ENCODE measurements around the gene NTRK2.

The NTRK2 gene

DNA sequence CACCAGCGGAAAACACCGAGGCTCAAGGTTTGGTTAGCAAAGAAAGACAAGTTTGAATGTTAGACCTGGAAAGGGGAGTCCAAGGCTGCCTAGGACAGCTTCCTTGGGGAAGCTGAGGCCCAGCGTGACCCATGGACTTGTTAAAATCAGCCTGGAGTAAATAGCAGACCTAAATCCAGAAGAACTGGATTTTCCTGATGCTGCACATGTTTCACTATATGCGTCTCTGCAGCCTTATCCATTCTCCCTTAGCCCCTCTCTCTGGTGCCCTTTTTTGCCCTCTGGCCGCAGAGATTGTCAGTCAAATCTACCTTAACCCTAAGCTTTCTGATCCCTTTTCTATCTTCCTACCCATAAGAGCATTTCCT is 119.9 kb downstream of the NTRK2 start:
- no peak for DNase-seq (ENCODE audit: extremely low spot score)
- ChIA-PET POLR2A (no interaction called here), CTCF (interaction anchor here (1.3 to 2.4 kb wide), 3 partner anchors 12 to 59 kb away, joined by 3 to 11 read pairs (median 4); no protein-coding TSS in a partner anchor)
- TF ChIP-seq, protein P1, sequence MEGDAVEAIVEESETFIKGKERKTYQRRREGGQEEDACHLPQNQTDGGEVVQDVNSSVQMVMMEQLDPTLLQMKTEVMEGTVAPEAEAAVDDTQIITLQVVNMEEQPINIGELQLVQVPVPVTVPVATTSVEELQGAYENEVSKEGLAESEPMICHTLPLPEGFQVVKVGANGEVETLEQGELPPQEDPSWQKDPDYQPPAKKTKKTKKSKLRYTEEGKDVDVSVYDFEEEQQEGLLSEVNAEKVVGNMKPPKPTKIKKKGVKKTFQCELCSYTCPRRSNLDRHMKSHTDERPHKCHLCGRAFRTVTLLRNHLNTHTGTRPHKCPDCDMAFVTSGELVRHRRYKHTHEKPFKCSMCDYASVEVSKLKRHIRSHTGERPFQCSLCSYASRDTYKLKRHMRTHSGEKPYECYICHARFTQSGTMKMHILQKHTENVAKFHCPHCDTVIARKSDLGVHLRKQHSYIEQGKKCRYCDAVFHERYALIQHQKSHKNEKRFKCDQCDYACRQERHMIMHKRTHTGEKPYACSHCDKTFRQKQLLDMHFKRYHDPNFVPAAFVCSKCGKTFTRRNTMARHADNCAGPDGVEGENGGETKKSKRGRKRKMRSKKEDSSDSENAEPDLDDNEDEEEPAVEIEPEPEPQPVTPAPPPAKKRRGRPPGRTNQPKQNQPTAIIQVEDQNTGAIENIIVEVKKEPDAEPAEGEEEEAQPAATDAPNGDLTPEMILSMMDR (IDR thresholded peaks at IDR 0.05; ENCODE audit: control extremely low read depth, extremely low read depth, low read depth, missing control alignments), result no peak

DNA sequence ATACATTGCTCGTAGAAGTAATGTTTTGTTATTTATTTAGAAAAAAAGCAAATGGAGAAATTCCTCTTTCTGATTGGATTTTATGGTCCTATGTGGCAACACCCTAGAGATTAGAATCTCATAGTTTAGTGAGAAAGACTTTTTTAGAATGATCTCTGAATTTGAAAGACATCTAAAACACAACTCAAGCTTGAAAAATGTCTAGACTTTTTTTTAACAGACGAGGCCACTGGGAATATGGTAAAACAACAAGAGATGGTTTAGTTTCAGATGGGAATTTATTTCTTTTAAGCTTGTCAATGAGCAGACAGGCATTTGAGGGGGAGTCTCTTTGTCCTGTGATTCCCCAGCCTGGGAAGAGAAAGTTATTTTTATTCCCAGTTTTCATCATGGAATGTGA is 122.1 kb downstream of the NTRK2 start:
- no peak for DNase-seq (ENCODE audit: extremely low spot score)
- ChIA-PET POLR2A (no interaction called here), CTCF (interaction anchor here (3.0 kb wide), 1 partner anchor 10 kb away, joined by 16 read pairs; no protein-coding TSS in a partner anchor)
- TF ChIP-seq, protein P1 (IDR thresholded peaks at IDR 0.05; ENCODE audit: control extremely low read depth, extremely low read depth, low read depth, missing control alignments), result no peak

DNA sequence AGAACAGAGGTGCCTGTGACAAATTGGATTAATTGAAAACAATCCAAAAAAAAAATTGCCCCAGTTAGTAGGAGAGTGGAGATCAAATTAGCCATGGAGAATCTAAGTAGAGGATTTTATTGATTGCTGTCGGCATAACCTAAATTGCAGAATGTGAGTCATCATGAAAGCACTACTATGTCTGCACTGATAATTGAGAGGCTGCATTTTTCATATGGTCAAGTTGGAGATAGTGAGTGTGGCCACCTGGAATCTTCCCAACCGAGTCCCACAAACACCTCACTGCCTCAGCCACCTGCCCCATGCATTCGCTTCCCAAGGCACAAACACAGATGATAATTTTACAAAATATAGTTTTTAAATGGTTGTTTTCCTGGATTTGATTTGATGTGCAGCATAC is 123.7 kb downstream of the NTRK2 start:
- POLR2A ChIA-PET, result no interaction called here
- DNase-seq (ENCODE audit: extremely low spot score), result no peak
- CTCF ChIA-PET, result interaction anchor here (1.0 to 3.0 kb wide), 2 partner anchors 9 to 12 kb away, joined by 3 to 16 read pairs; no protein-coding TSS in a partner anchor
- TF ChIP-seq, protein P1 (IDR thresholded peaks at IDR 0.05; ENCODE audit: control extremely low read depth, extremely low read depth, low read depth, missing control alignments), result no peak

DNA sequence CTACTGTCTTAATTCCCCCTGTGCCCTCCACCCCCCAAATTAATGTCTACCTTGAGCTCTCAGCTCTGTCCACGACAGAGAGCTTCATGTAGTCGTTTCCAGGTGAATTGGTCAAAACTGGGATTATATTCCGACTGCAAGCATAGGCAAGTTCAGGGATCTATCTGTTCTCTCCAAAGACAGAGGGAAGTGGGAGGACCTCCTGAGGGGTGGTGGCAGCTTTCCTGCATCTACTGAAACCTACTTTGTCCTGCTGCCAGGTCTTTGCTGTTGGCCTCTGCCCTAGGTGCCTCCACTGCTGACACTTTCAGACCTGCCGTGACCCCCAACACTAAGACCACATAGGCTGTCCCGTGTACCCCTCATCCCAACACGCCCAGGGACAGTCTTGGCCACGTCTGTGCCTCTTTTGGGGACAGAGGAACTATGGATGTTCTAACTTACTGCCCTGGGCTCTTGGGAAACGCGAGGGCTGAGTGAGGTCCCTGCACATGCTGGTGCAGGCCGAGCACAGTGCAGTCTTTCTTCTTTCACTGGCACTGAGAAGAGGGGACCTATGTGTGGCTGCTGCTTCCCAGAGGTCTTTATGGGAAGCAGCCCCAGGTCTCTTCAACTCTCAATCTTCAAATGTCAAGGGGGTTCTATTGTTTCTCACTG is 125.6 kb downstream of the NTRK2 start:
- POLR2A ChIA-PET, result no interaction called here
- TF ChIP-seq, protein P1 (IDR thresholded peaks at IDR 0.05; ENCODE audit: control extremely low read depth, extremely low read depth, low read depth, missing control alignments), result no peak
- DNase-seq (ENCODE audit: extremely low spot score), result no peak
- CTCF ChIA-PET, result interaction anchor here (1.1 to 1.6 kb wide), 4 partner anchors 11 to 100 kb away, joined by 3 read pairs; no protein-coding TSS in a partner anchor

DNA sequence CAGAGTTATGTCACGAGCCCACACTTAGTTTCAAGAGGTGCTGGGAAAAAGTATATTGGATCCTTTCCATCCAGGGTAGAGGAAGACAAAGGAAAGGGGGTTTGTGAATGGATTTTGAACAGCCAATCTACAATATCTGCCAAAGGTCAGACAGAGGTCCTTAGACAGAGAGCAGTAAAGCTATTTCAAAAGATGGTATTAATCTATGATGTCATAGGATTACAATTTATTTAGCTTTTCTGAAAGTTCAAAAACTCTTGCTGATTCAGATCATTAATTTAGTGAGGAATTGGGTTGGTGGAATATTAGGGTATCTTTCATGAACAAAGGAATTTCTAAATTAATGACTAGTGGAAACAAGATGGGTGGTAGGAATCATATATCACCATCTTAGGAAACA is 126.9 kb downstream of the NTRK2 start:
- POLR2A ChIA-PET, result no interaction called here
- CTCF ChIA-PET, result interaction anchor here (0.7 to 1.6 kb wide), 3 partner anchors 14 to 27 kb away, joined by 3 to 4 read pairs (median 3); no protein-coding TSS in a partner anchor
- DNase-seq (ENCODE audit: extremely low spot score), result no peak
- TF ChIP-seq, protein P1 (IDR thresholded peaks at IDR 0.05; ENCODE audit: control extremely low read depth, extremely low read depth, low read depth, missing control alignments), result no peak

DNA sequence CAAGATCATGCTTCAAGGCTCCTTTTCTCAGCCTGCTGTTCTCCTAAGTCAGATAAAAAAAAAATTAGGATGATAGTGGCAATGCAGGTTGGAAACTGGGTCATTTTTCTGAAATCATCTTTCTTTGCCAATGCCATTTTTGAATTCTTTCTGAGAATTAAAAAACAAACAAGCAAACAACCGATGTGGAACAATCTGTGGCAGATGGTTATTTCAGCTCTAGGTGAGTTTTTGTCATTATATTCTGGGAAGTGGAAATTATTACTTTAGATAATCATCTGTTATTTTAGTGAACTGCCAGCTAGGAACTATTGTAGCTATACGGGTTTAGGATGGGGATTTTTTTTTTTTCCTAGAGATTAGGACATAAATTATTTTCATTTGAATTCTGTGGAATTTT is 129.7 kb downstream of the NTRK2 start:
- CTCF ChIA-PET, result no interaction called here
- POLR2A ChIA-PET, result no interaction called here
- TF ChIP-seq, protein P1 (IDR thresholded peaks at IDR 0.05; ENCODE audit: control extremely low read depth, extremely low read depth, low read depth, missing control alignments), result no peak
- no peak for DNase-seq (ENCODE audit: extremely low spot score)

Data from GM10248 (cell line).